ENCODE measurements around the gene PPP1R12B.
A peak's percentile ranks its signal among the peaks of the same experiment; 100 is the strongest.

The PPP1R12B gene

GRCh38 chr1:202577381-202577780 is 228.9 kb downstream of the PPP1R12B start:
- Histone ChIP-seq H3K4me3 (ENCODE audit: low read length in 2 of 2) (no peak overlapping the region), H3K18ac (ENCODE audit: low read length) (no peak overlapping the region), H3K4ac (ENCODE audit: low read length) (no peak overlapping the region), H3K79me1 (ENCODE audit: low read depth, low read length) (no peaks in the 10 kb centered on the region), H3K23ac (ENCODE audit: low read depth, low read length, poor library complexity) (no peak overlapping the region), H3K9ac (ENCODE audit: low read depth, low read length, poor library complexity) (no peak overlapping the region), H2BK15ac (ENCODE audit: low read length) (no peak overlapping the region), H3K14ac (ENCODE audit: low read length) (no peak overlapping the region), H2AFZ (ENCODE audit: low read length) (no peak overlapping the region), H3K36me3 (replicated peaks in 1 of 2; ENCODE audit: control insufficient read depth in 2 of 2, insufficient read depth in 2 of 2, low read length in 2 of 2) (peaks cover 0 to 3% of the 10 kb centered on the region in 2 donors), H3K27ac (replicated peaks; ENCODE audit: low read length) (no peak overlapping the region), H3K4me2 (ENCODE audit: insufficient read depth, low read length, poor library complexity, severe bottlenecking) (no peak overlapping the region), H2BK120ac (ENCODE audit: low read depth, low read length) (no peak overlapping the region), H2AK5ac (ENCODE audit: low read depth, low read length) (no peak overlapping the region), H3K27me3 (ENCODE audit: control insufficient read depth in 3 of 3, insufficient read depth in 3 of 3, low read depth in 1 of 3, low read length in 3 of 3) (no peaks in the 10 kb centered on the region), H2BK12ac (ENCODE audit: low read length) (no peak overlapping the region), H4K8ac (ENCODE audit: low read depth, low read length) (no peak overlapping the region), H3K4me1 (ENCODE audit: control insufficient read depth in 2 of 2, insufficient read depth in 1 of 2, low read depth in 1 of 2, low read length in 2 of 2) (peaks cover 19 to 34% of the 10 kb centered on the region in 2 donors), H3K9me3 (replicated peaks in 1 of 2; ENCODE audit: control insufficient read depth in 2 of 2, insufficient read depth in 1 of 2, low read depth in 1 of 2, low read length in 2 of 2) (no peaks in the 10 kb centered on the region), H2BK5ac (ENCODE audit: low read length) (no peak overlapping the region), H4K91ac (ENCODE audit: low read depth, low read length, poor library complexity) (no peak overlapping the region)
- DNase-seq (ENCODE audit: low spot score) = no peak
- WGBS, 2 donors (ENCODE audit: extremely low coverage in 2 of 2, insufficient read length in 2 of 2, insufficient replicate concordance in 1 of 2) = no CpG with 5 or more reads among the region's 2 CpGs

- Histone ChIP-seq H2BK120ac (ENCODE audit: low read depth, low read length) (no peak overlapping the region), H2BK15ac (ENCODE audit: low read length) (no peak overlapping the region), H3K27me3 (ENCODE audit: control insufficient read depth in 3 of 3, insufficient read depth in 3 of 3, low read depth in 1 of 3, low read length in 3 of 3) (no peaks in the 10 kb centered on the region), H3K9me3 (replicated peaks in 1 of 2; ENCODE audit: control insufficient read depth in 2 of 2, insufficient read depth in 1 of 2, low read depth in 1 of 2, low read length in 2 of 2) (no peaks in the 10 kb centered on the region), H4K91ac (ENCODE audit: low read depth, low read length, poor library complexity) (no peak overlapping the region), H2AK5ac (ENCODE audit: low read depth, low read length) (no peak overlapping the region), H3K4me1 (ENCODE audit: control insufficient read depth in 2 of 2, insufficient read depth in 1 of 2, low read depth in 1 of 2, low read length in 2 of 2) (peaks cover 19 to 34% of the 10 kb centered on the region in 2 donors), H3K4me3 (ENCODE audit: low read length in 2 of 2) (no peak overlapping the region), H4K8ac (ENCODE audit: low read depth, low read length) (no peak overlapping the region), H2AFZ (ENCODE audit: low read length) (peak overlapping the region; percentile 11), H3K4ac (ENCODE audit: low read length) (no peak overlapping the region), H3K9ac (ENCODE audit: low read depth, low read length, poor library complexity) (no peak overlapping the region), H3K23ac (ENCODE audit: low read depth, low read length, poor library complexity) (no peak overlapping the region), H3K18ac (ENCODE audit: low read length) (no peak overlapping the region), H3K79me1 (ENCODE audit: low read depth, low read length) (no peaks in the 10 kb centered on the region), H3K27ac (replicated peaks; ENCODE audit: low read length) (no peak overlapping the region), H3K4me2 (ENCODE audit: insufficient read depth, low read length, poor library complexity, severe bottlenecking) (no peak overlapping the region), H3K36me3 (replicated peaks in 1 of 2; ENCODE audit: control insufficient read depth in 2 of 2, insufficient read depth in 2 of 2, low read length in 2 of 2) (peaks cover 0 to 3% of the 10 kb centered on the region in 2 donors), H3K14ac (ENCODE audit: low read length) (no peak overlapping the region), H2BK5ac (ENCODE audit: low read length) (no peak overlapping the region), H2BK12ac (ENCODE audit: low read length) (no peak overlapping the region)
- WGBS, 2 donors (ENCODE audit: extremely low coverage in 2 of 2, insufficient read length in 2 of 2, insufficient replicate concordance in 1 of 2) = no CpG with 5 or more reads among the region's 4 CpGs
- no peak for DNase-seq (ENCODE audit: low spot score)
Observed at GRCh38 chr1:202578001-202578504, 229.6 kb downstream of the PPP1R12B start.

- no peak overlapping the region for H2BK12ac ChIP-seq (ENCODE audit: low read length)
- peaks cover 19 to 34% of the 10 kb centered on the region in 2 donors for H3K4me1 ChIP-seq (ENCODE audit: control insufficient read depth in 2 of 2, insufficient read depth in 1 of 2, low read depth in 1 of 2, low read length in 2 of 2)
- H2AK5ac ChIP-seq (ENCODE audit: low read depth, low read length) = no peak overlapping the region
- no peak overlapping the region for H2BK120ac ChIP-seq (ENCODE audit: low read depth, low read length)
- WGBS, 2 donors (ENCODE audit: extremely low coverage in 2 of 2, insufficient read length in 2 of 2, insufficient replicate concordance in 1 of 2) = no CpG with 5 or more reads among the region's 6 CpGs
- H3K27ac ChIP-seq (replicated peaks; ENCODE audit: low read length) = no peak overlapping the region
- H3K4ac ChIP-seq (ENCODE audit: low read length) = no peak overlapping the region
- no peak overlapping the region for H4K91ac ChIP-seq (ENCODE audit: low read depth, low read length, poor library complexity)
- no peak overlapping the region for H3K14ac ChIP-seq (ENCODE audit: low read length)
- H2BK15ac ChIP-seq (ENCODE audit: low read length) = no peak overlapping the region
- no peaks in the 10 kb centered on the region for H3K27me3 ChIP-seq (ENCODE audit: control insufficient read depth in 3 of 3, insufficient read depth in 3 of 3, low read depth in 1 of 3, low read length in 3 of 3)
- peaks cover 0 to 3% of the 10 kb centered on the region in 2 donors for H3K36me3 ChIP-seq (replicated peaks in 1 of 2; ENCODE audit: control insufficient read depth in 2 of 2, insufficient read depth in 2 of 2, low read length in 2 of 2)
- no peak overlapping the region for H3K4me2 ChIP-seq (ENCODE audit: insufficient read depth, low read length, poor library complexity, severe bottlenecking)
- H3K4me3 ChIP-seq (ENCODE audit: low read length in 2 of 2) = no peak overlapping the region
- no peak for DNase-seq (ENCODE audit: low spot score)
- no peak overlapping the region for H3K18ac ChIP-seq (ENCODE audit: low read length)
- H3K9me3 ChIP-seq (replicated peaks in 1 of 2; ENCODE audit: control insufficient read depth in 2 of 2, insufficient read depth in 1 of 2, low read depth in 1 of 2, low read length in 2 of 2) = no peaks in the 10 kb centered on the region
- no peak overlapping the region for H2BK5ac ChIP-seq (ENCODE audit: low read length)
- no peak overlapping the region for H4K8ac ChIP-seq (ENCODE audit: low read depth, low read length)
- no peaks in the 10 kb centered on the region for H3K79me1 ChIP-seq (ENCODE audit: low read depth, low read length)
- H2AFZ ChIP-seq (ENCODE audit: low read length) = peak overlapping the region; percentile 11
- H3K9ac ChIP-seq (ENCODE audit: low read depth, low read length, poor library complexity) = no peak overlapping the region
- no peak overlapping the region for H3K23ac ChIP-seq (ENCODE audit: low read depth, low read length, poor library complexity)
Observed at GRCh38 chr1:202578565-202578964, 230.1 kb downstream of the PPP1R12B start.

- no peak overlapping the region for H3K18ac ChIP-seq (ENCODE audit: low read length)
- H3K36me3 ChIP-seq (replicated peaks in 1 of 2; ENCODE audit: control insufficient read depth in 2 of 2, insufficient read depth in 2 of 2, low read length in 2 of 2) = peaks cover 0 to 3% of the 10 kb centered on the region in 2 donors
- no peak overlapping the region for H3K4ac ChIP-seq (ENCODE audit: low read length)
- no peak overlapping the region for H3K4me3 ChIP-seq (ENCODE audit: low read length in 2 of 2)
- H2BK15ac ChIP-seq (ENCODE audit: low read length) = no peak overlapping the region
- no peaks in the 10 kb centered on the region for H3K9me3 ChIP-seq (replicated peaks in 1 of 2; ENCODE audit: control insufficient read depth in 2 of 2, insufficient read depth in 1 of 2, low read depth in 1 of 2, low read length in 2 of 2)
- no peak overlapping the region for H2BK5ac ChIP-seq (ENCODE audit: low read length)
- no peak overlapping the region for H3K27ac ChIP-seq (replicated peaks; ENCODE audit: low read length)
- no peak overlapping the region for H3K14ac ChIP-seq (ENCODE audit: low read length)
- no peak overlapping the region for H4K8ac ChIP-seq (ENCODE audit: low read depth, low read length)
- no peaks in the 10 kb centered on the region for H3K79me1 ChIP-seq (ENCODE audit: low read depth, low read length)
- H2BK120ac ChIP-seq (ENCODE audit: low read depth, low read length) = no peak overlapping the region
- H2AFZ ChIP-seq (ENCODE audit: low read length) = no peak overlapping the region
- H2AK5ac ChIP-seq (ENCODE audit: low read depth, low read length) = no peak overlapping the region
- no peaks in the 10 kb centered on the region for H3K27me3 ChIP-seq (ENCODE audit: control insufficient read depth in 3 of 3, insufficient read depth in 3 of 3, low read depth in 1 of 3, low read length in 3 of 3)
- H3K4me2 ChIP-seq (ENCODE audit: insufficient read depth, low read length, poor library complexity, severe bottlenecking) = no peak overlapping the region
- H2BK12ac ChIP-seq (ENCODE audit: low read length) = no peak overlapping the region
- H3K4me1 ChIP-seq (ENCODE audit: control insufficient read depth in 2 of 2, insufficient read depth in 1 of 2, low read depth in 1 of 2, low read length in 2 of 2) = peaks cover 19 to 34% of the 10 kb centered on the region in 2 donors
- no peak overlapping the region for H3K9ac ChIP-seq (ENCODE audit: low read depth, low read length, poor library complexity)
- WGBS, 2 donors (ENCODE audit: extremely low coverage in 2 of 2, insufficient read length in 2 of 2, insufficient replicate concordance in 1 of 2) = no CpG with 5 or more reads among the region's 2 CpGs
- no peak for DNase-seq (ENCODE audit: low spot score)
- no peak overlapping the region for H4K91ac ChIP-seq (ENCODE audit: low read depth, low read length, poor library complexity)
- no peak overlapping the region for H3K23ac ChIP-seq (ENCODE audit: low read depth, low read length, poor library complexity)
Observed at GRCh38 chr1:202579806-202580205, 231.3 kb downstream of the PPP1R12B start.

Data from neuronal stem cell (in vitro differentiated cells).